WTC11 (cell line): Measurements from ENCODE around the gene NANOGP8.

Experiments
- CTCF ChIP-seq: fragments of 200-600 bp; IDR thresholded peaks from 2 replicates; pipeline ENCODE4 v1.8.0; 2022; ENCODE audit warnings: antibody characterized with exemption
- ZNF138 ChIP-seq: sonication (generic); formaldehyde crosslinking; conservative IDR thresholded peaks from 2 replicates; pipeline ENCODE4 v1.8.1; 2022; ENCODE audit warnings: mild to moderate bottlenecking, moderate library complexity, missing genetic modification reagents

GRCh38 chr15:35117543-35118265, 32.6 kb upstream of the NANOGP8 start:
- TF ChIP-seq ZNF138 (CRISPR knock-in tag) = no peak
- TF ChIP-seq CTCF = no peak
